Keratinocyte (primary cell): ENCODE measurements around the gene IFI16. TPM values are rescaled to one million over a fixed set of nuclear protein-coding genes. Genes with fewer than 3 reads are reported as not detected.
A peak's percentile ranks its signal among the peaks of the same experiment; 100 is the strongest.
"Not testable (repeated sequence)": the region's sequence is repeated elsewhere in the genome, so short reads cannot be mapped to it uniquely, and the experiment has no call there.

ENCODE experiments used
- DNase-seq: peaks from one replicate; pipeline ENCODE4 v3.0.0-alpha.2; 2011; ENCODE audit warnings: low read depth, missing footprints, low spot score
- FAIRE-seq: peaks from 2 replicates; lab custom pipeline; 2011; peaks lifted over from hg19 to GRCh38; lab: Jason Lieb, UNC
- H2AFZ ChIP-seq: 2 replicates; pipeline ENCODE4 v1.6.0; 2012; ENCODE audit warnings: low read length, control low read depth, inconsistent platforms; ENCODE audit not compliant: control insufficient read depth
- H3K27ac ChIP-seq: 2 replicates; pipeline ENCODE4 v1.5.1; 2011; ENCODE audit warnings: low read length; ENCODE audit not compliant: control insufficient read depth, insufficient read depth
- H3K27me3 ChIP-seq: 3 replicates; pipeline ENCODE4 v1.6.0; 2011; ENCODE audit warnings: low read length; ENCODE audit not compliant: control insufficient read depth, insufficient read depth; ENCODE audit errors: extremely low read depth
- H3K36me3 ChIP-seq, 2 experiments: 2 replicates in 1 of 2; 3 replicates in 1 of 2; pipeline ENCODE4 v1.5.1; 2011; ENCODE audit warnings: low read length in 2 of 2, mild to moderate bottlenecking in 1 of 2; ENCODE audit not compliant: control insufficient read depth in 2 of 2, insufficient read depth in 2 of 2; ENCODE audit errors: extremely low read depth in 1 of 2
- H3K4me1 ChIP-seq: 3 replicates; pipeline ENCODE4 v1.5.1; 2011; ENCODE audit warnings: low read length; ENCODE audit not compliant: control insufficient read depth, insufficient read depth; ENCODE audit errors: extremely low read depth
- H3K4me2 ChIP-seq: 3 replicates; pipeline ENCODE4 v1.6.0; 2011; ENCODE audit warnings: low read depth, low read length; ENCODE audit not compliant: control insufficient read depth, insufficient read depth; ENCODE audit errors: extremely low read depth
- H3K4me3 ChIP-seq, 3 experiments: fragments of 200-600 bp in 1 of 3; sonication (generic) in 1 of 3; 2 replicates in 2 of 3; 3 replicates in 1 of 3; pipeline ENCODE4 v1.5.1; 2011 to 2016; ENCODE audit warnings: low read length in 3 of 3, mild to moderate bottlenecking in 3 of 3, control low read depth in 2 of 3, inconsistent platforms in 1 of 3, low read depth in 1 of 3, mixed read lengths in 1 of 3, mixed run types in 1 of 3, moderate library complexity in 1 of 3; ENCODE audit not compliant: control insufficient read depth in 2 of 3, insufficient read depth in 2 of 3; ENCODE audit errors: extremely low read depth in 1 of 3
- H3K79me2 ChIP-seq: 2 replicates; pipeline ENCODE4 v1.6.0; 2012; ENCODE audit warnings: low read length; ENCODE audit not compliant: control insufficient read depth, insufficient read depth
- H3K9ac ChIP-seq: 3 replicates; pipeline ENCODE4 v1.6.0; 2011; ENCODE audit warnings: low read length; ENCODE audit not compliant: control insufficient read depth, insufficient read depth; ENCODE audit errors: extremely low read depth
- H3K9me1 ChIP-seq: 3 replicates; pipeline ENCODE4 v1.6.0; 2011; ENCODE audit warnings: low read length; ENCODE audit not compliant: control insufficient read depth, insufficient read depth; ENCODE audit errors: extremely low read depth
- H3K9me3 ChIP-seq: 2 replicates; pipeline ENCODE4 v1.5.1; 2012; ENCODE audit warnings: low read depth, low read length; ENCODE audit not compliant: control insufficient read depth
- H4K20me1 ChIP-seq: 3 replicates; pipeline ENCODE4 v1.6.0; 2011; ENCODE audit warnings: low read length; ENCODE audit not compliant: control insufficient read depth, insufficient read depth; ENCODE audit errors: extremely low read depth
- CTCF ChIP-seq, 3 experiments: IDR thresholded peaks in 1 of 3; conservative IDR thresholded peaks in 1 of 3; optimal IDR thresholded peaks in 1 of 3; 2 replicates in 2 of 3; 3 replicates in 1 of 3; pipeline versions ENCODE3 to v1.5.1; 2011; ENCODE audit warnings: low read length in 3 of 3, mild to moderate bottlenecking in 3 of 3, moderate library complexity in 2 of 3, control low read depth in 1 of 3, inconsistent platforms in 1 of 3; ENCODE audit not compliant: insufficient read depth in 2 of 3; ENCODE audit errors: extremely low read depth in 1 of 3
- EZH2 ChIP-seq: IDR thresholded peaks from one replicate; pipeline ENCODE4 v1.6.1; 2012; ENCODE audit warnings: inconsistent platforms, mild to moderate bottlenecking, low read length, moderate library complexity
- dilution Hi-C: fragments of 300-500 bp; cut with MboI; formaldehyde crosslinking; loops from one replicate; pipeline ENCODE4 v1.7.0; 2020; ENCODE audit warnings: low sequenced_read_pairs; ENCODE audit not compliant: extremely low pct_ligation_motif_present
- polyA plus RNA-seq, 5 experiments: library from polyadenylated mRNA; depleted of rRNA in 3 of 5; stranded (reverse) in 3 of 5; stranded (forward) in 1 of 5; unstranded in 1 of 5; fragments of >200 nt; gene quantifications; 1 replicate in 1 of 5; 2 replicates in 3 of 5; 3 replicates in 1 of 5; pipeline versions ENCODE4 v1.2.1 to v1.2.3, GENCODE V29; 2011 to 2012; ENCODE audit warnings: missing spikeins in 2 of 5, low read depth in 1 of 5, low replicate concordance in 1 of 5

Gene IFI16
- polyA plus RNA-seq, 1 donor (not counting 4 experiments of a cell fraction or from before 2014, with no cell fraction given): 193 TPM

GRCh38 chr1:159010391-159010790 is 684 bp downstream of the IFI16 start:
- dilution Hi-C loops: no loop called here
- DNase-seq: no peak
- no peak for FAIRE-seq
- no peak for TF ChIP-seq CTCF (optimal IDR thresholded peaks at IDR 0.05 in 1 of 3, IDR thresholded peaks at IDR 0.05 in 1 of 3, conservative IDR thresholded peaks at IDR 0.05 in 1 of 3; ENCODE audit: extremely low read depth in 1 of 3, insufficient read depth in 2 of 3, low read length in 3 of 3)
- no peak for TF ChIP-seq EZH2
- Histone ChIP-seq H3K9me1 (no peaks in the 10 kb centered on the region), H2AFZ (no peak overlapping the region), H3K4me1 (peaks cover 36% of the 10 kb centered on the region), H3K4me3 (peak overlapping the region; percentile 61 to 89 (median 88)), H3K27me3 (no peaks in the 10 kb centered on the region), H3K27ac (peak overlapping the region; percentile 96), H3K36me3 (peaks cover 0 to 14% of the 10 kb centered on the region in 2 experiments), H4K20me1 (no peaks in the 10 kb centered on the region), H3K4me2 (peak overlapping the region; percentile 92), H3K9ac (peak overlapping the region; percentile 93), H3K79me2 (peaks cover 49% of the 10 kb centered on the region), H3K9me3 (peaks cover 2% of the 10 kb centered on the region)

GRCh38 chr1:159011001-159011400 is 1.3 kb downstream of the IFI16 start:
- peak overlapping the region; percentile 92 for H3K4me2 ChIP-seq
- H3K79me2 ChIP-seq: peaks cover 50% of the 10 kb centered on the region
- peak overlapping the region; percentile 96 for H3K27ac ChIP-seq
- H3K4me1 ChIP-seq: peaks cover 42% of the 10 kb centered on the region
- H3K4me3 ChIP-seq: peak overlapping the region; percentile 61 to 89 (median 88)
- H4K20me1 ChIP-seq, H2AFZ ChIP-seq, FAIRE-seq, H3K9me3 ChIP-seq, H3K9me1 ChIP-seq, H3K27me3 ChIP-seq, dilution Hi-C loops, DNase-seq: not testable (repeated sequence)
- peak overlapping the region; percentile 93 for H3K9ac ChIP-seq
- peaks cover 0 to 20% of the 10 kb centered on the region in 2 experiments for H3K36me3 ChIP-seq

DNA sequence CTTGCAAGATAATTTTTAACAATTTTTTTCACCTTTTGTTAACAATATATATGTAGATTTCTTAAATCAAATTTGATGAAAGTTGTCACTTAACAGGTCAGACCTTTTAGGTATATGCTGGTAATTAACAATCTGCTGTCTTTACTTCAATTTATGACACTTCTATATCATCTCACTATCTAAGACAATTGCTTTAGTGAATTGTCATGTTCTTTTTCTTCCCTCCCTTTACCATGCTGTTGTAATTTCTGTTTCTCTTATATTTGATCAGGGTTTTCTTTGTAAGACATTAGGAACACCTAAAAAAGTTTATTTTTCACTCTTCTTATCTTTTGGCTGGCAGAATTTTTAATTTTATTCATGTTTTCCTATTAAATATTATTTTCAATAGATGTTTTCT is 2.0 kb downstream of the IFI16 start:
- peak overlapping the region; percentile 93 for H3K9ac ChIP-seq

More for the DNA sequence above, 2.0 kb downstream of the IFI16 start:
- Histone ChIP-seq H3K36me3 (peaks cover 3 to 27% of the 10 kb centered on the region in 2 experiments), H3K9me3 (peaks cover 2% of the 10 kb centered on the region), H3K9me1 (no peaks in the 10 kb centered on the region), H3K4me2 (peak overlapping the region; percentile 92), H3K4me1 (peaks cover 42% of the 10 kb centered on the region), H3K27ac (peak overlapping the region; percentile 96), H3K4me3 (peak overlapping the region; percentile 61 to 89 (median 88)), H3K27me3 (no peaks in the 10 kb centered on the region), H2AFZ (no peak overlapping the region), H3K79me2 (peaks cover 58% of the 10 kb centered on the region), H4K20me1 (no peaks in the 10 kb centered on the region)
- dilution Hi-C loops: no loop called here
- FAIRE-seq (no peak), DNase-seq (no peak)
- TF ChIP-seq CTCF (optimal IDR thresholded peaks at IDR 0.05 in 1 of 3, IDR thresholded peaks at IDR 0.05 in 1 of 3, conservative IDR thresholded peaks at IDR 0.05 in 1 of 3; ENCODE audit: extremely low read depth in 1 of 3, insufficient read depth in 2 of 3, low read length in 3 of 3): no peak
- no peak for TF ChIP-seq EZH2
